Ishikawa (cell line): ENCODE data around the gene PLCH1.

Source experiments
- EP300 ChIP-seq: IDR thresholded peaks from 2 replicates; pipeline ENCODE4 v1.6.1; 2012; ENCODE audit warnings: borderline replicate concordance
- NFIC ChIP-seq: IDR thresholded peaks from 2 replicates; pipeline ENCODE4 v1.6.1; 2012
- TAF1 ChIP-seq: IDR thresholded peaks from 2 replicates; pipeline ENCODE4 v1.6.1; 2012; ENCODE audit warnings: low read depth, mild to moderate bottlenecking
- TCF12 ChIP-seq: IDR thresholded peaks from 2 replicates; pipeline ENCODE4 v1.6.1; 2012; ENCODE audit warnings: low read depth
- TEAD4 ChIP-seq: IDR thresholded peaks from 2 replicates; pipeline ENCODE4 v1.6.1; 2012
- TF ChIP-seq, protein P1 (sequence below): IDR thresholded peaks from 2 replicates; pipeline ENCODE4 v1.6.1; 2012

GRCh38 chr3:155492841-155493240 lies 252.0 kb downstream of the PLCH1 start:
- TF ChIP-seq TEAD4 (no peak), EP300 (no peak), TCF12 (no peak), NFIC (no peak), TAF1 (no peak)
- TF ChIP-seq, protein P1, sequence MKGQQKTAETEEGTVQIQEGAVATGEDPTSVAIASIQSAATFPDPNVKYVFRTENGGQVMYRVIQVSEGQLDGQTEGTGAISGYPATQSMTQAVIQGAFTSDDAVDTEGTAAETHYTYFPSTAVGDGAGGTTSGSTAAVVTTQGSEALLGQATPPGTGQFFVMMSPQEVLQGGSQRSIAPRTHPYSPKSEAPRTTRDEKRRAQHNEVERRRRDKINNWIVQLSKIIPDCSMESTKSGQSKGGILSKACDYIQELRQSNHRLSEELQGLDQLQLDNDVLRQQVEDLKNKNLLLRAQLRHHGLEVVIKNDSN = no peak
